GM23338 (cell line): ENCODE measurements around the gene MS4A8. TPM values are rescaled to one million over a fixed set of nuclear protein-coding genes. Genes with fewer than 3 reads are reported as not detected.

Experiments
- ATAC-seq: fragments of 200-7000 bp; cut with Tn5 transposase; 3 replicates; pipeline ENCODE4 v1.9.1; 2020
- DNase-seq: peaks from one replicate; pipeline ENCODE4 v3.0.0-alpha.2; 2015; ENCODE audit warnings: low spot score
- H2AFZ ChIP-seq: fragments of 200-600 bp; sonication (generic); 2 replicates; pipeline ENCODE4 v1.8.0; 2016; ENCODE audit warnings: antibody characterized with exemption, mild to moderate bottlenecking, moderate library complexity
- H3F3A ChIP-seq: fragments of 200-600 bp; sonication (generic); replicated peaks from 2 replicates; pipeline ENCODE4 v1.8.0; 2017; ENCODE audit warnings: antibody characterized with exemption, mixed run types, low read depth
- H3K27ac ChIP-seq: fragments of 200-600 bp; sonication (generic); 2 replicates; pipeline ENCODE4 v1.6.1; 2016; ENCODE audit warnings: low read depth
- H3K27me3 ChIP-seq: fragments of 200-600 bp; sonication (generic); 2 replicates; pipeline ENCODE4 v1.8.0; 2016; ENCODE audit warnings: mild to moderate bottlenecking, mixed run types, moderate library complexity; ENCODE audit not compliant: insufficient read depth
- H3K36me3 ChIP-seq: fragments of 200-600 bp; sonication (generic); 2 replicates; pipeline ENCODE4 v1.8.0; 2016; ENCODE audit warnings: mild to moderate bottlenecking; ENCODE audit not compliant: insufficient read depth
- H3K4me1 ChIP-seq: fragments of 200-600 bp; sonication (generic); 2 replicates; pipeline ENCODE4 v1.8.0; 2016; ENCODE audit warnings: mild to moderate bottlenecking, moderate library complexity; ENCODE audit not compliant: insufficient read depth
- H3K4me2 ChIP-seq: fragments of 200-600 bp; sonication (generic); 2 replicates; pipeline ENCODE4 v1.7.1; 2017; ENCODE audit warnings: mixed run types
- H3K4me3 ChIP-seq: fragments of 200-600 bp; sonication (generic); 2 replicates; pipeline ENCODE4 v1.6.1; 2016; ENCODE audit warnings: mixed run types
- H3K79me2 ChIP-seq: fragments of 200-600 bp; sonication (generic); replicated peaks from 2 replicates; pipeline ENCODE4 v1.8.0; 2017; ENCODE audit warnings: mild to moderate bottlenecking; ENCODE audit not compliant: insufficient read depth
- H3K9me2 ChIP-seq: fragments of 200-600 bp; sonication (generic); 2 replicates; pipeline ENCODE4 v1.8.0; 2017; ENCODE audit not compliant: insufficient read depth
- H4K20me1 ChIP-seq: fragments of 200-600 bp; sonication (generic); replicated peaks from 2 replicates; pipeline ENCODE4 v1.8.0; 2017; ENCODE audit warnings: mild to moderate bottlenecking; ENCODE audit not compliant: insufficient read depth
- H3K27ac Mint-ChIP-seq: 2 replicates; pipeline ENCODE4 v1.8.0; 2020; ENCODE audit warnings: inconsistent platforms, mild to moderate bottlenecking, moderate library complexity, mixed read lengths
- H3K27me3 Mint-ChIP-seq: 3 replicates; pipeline ENCODE4 v1.8.0; 2022; ENCODE audit warnings: low read depth, mild to moderate bottlenecking, moderate library complexity, mixed read lengths, inconsistent platforms; ENCODE audit not compliant: insufficient read depth, poor library complexity
- H3K36me3 Mint-ChIP-seq: 3 replicates; pipeline ENCODE4 v1.8.0; 2021; ENCODE audit warnings: low read depth, mild to moderate bottlenecking, inconsistent platforms, moderate library complexity, mixed read lengths
- H3K4me1 Mint-ChIP-seq: 3 replicates; pipeline ENCODE4 v1.8.0; 2020; ENCODE audit warnings: mild to moderate bottlenecking, inconsistent platforms, mixed read lengths
- H3K4me3 Mint-ChIP-seq: 3 replicates; pipeline ENCODE4 v1.8.0; 2021; ENCODE audit warnings: moderate library complexity, mild to moderate bottlenecking, inconsistent platforms, mixed read lengths
- H3K9me3 Mint-ChIP-seq: 3 replicates; pipeline ENCODE4 v1.8.0; 2020; ENCODE audit warnings: moderate library complexity, mild to moderate bottlenecking, inconsistent platforms, mixed read lengths
- CREB1 ChIP-seq: fragments of 250-450 bp; sonication (Bioruptor Pico); IDR thresholded peaks from 2 replicates; pipeline ENCODE4 v1.5.0; 2020; ENCODE audit warnings: low read depth, mild to moderate bottlenecking, moderate library complexity
- EZH2 ChIP-seq: fragments of 200-600 bp; sonication (generic); IDR thresholded peaks from one replicate; pipeline ENCODE4 v1.8.0; 2017; ENCODE audit warnings: antibody characterized with exemption, mild to moderate bottlenecking, low read depth; ENCODE audit not compliant: unreplicated experiment
- EZH2phosphoT487 ChIP-seq: fragments of 200-600 bp; sonication (generic); IDR thresholded peaks from one replicate; pipeline ENCODE4 v1.8.1; 2018; ENCODE audit warnings: antibody characterized with exemption; ENCODE audit not compliant: unreplicated experiment
- JUNB ChIP-seq: IDR thresholded peaks from one replicate; pipeline ENCODE4 v1.6.1; 2016; ENCODE audit warnings: antibody characterized with exemption; ENCODE audit not compliant: unreplicated experiment
- NANOG ChIP-seq: IDR thresholded peaks from 2 replicates; pipeline ENCODE4 v1.6.1; 2016; ENCODE audit warnings: antibody characterized with exemption, borderline replicate concordance
- POLR2AphosphoS5 ChIP-seq: IDR thresholded peaks from 2 replicates; pipeline ENCODE4 v1.6.1; 2016; ENCODE audit warnings: antibody characterized with exemption, low read depth
- STAT1 ChIP-seq: IDR thresholded peaks from one replicate; pipeline ENCODE4 v1.6.1; 2016; ENCODE audit warnings: antibody characterized with exemption; ENCODE audit not compliant: unreplicated experiment
- ZNF114 ChIP-seq: fragments of 250-450 bp; sonication (Bioruptor Pico); IDR thresholded peaks from 2 replicates; pipeline ENCODE4 v1.5.0; 2020; ENCODE audit warnings: mild to moderate bottlenecking, moderate library complexity
- ZNF331 ChIP-seq: fragments of 250-450 bp; sonication (Bioruptor Pico); IDR thresholded peaks from 2 replicates; pipeline ENCODE4 v1.5.0; 2020; ENCODE audit warnings: low read depth, mild to moderate bottlenecking, moderate library complexity
- polyA plus RNA-seq: library from polyadenylated mRNA; unstranded; fragments of >200 nt; fragmentation: Nextera tagmentation; extraction: Ambion mirVana; gene quantifications from 2 replicates; pipeline ENCODE4 v1.2.1, GENCODE V29; 2016
- total RNA-seq: library from RNA; depleted of rRNA; stranded (reverse); fragments of >200 nt; shearing (Covaris generic); gene quantifications from 2 replicates; pipeline ENCODE4 v1.2.3, GENCODE V29; 2014
- TF ChIP-seq, protein P1 (sequence below): fragments of 250-450 bp; sonication (Bioruptor Pico); IDR thresholded peaks from 2 replicates; pipeline ENCODE4 v1.5.0; 2020; ENCODE audit warnings: mild to moderate bottlenecking, moderate library complexity
- TF ChIP-seq, protein P2 (sequence below), 2 experiments: fragments of 200-600 bp in 1 of 2; sonication (generic) in 1 of 2; conservative IDR thresholded peaks; 2 replicates each; pipeline versions ENCODE4 v1.5.1 to v1.6.1; 2016 to 2017; ENCODE audit warnings: antibody characterized with exemption in 2 of 2, low read depth in 2 of 2, mild to moderate bottlenecking in 2 of 2, moderate library complexity in 1 of 2
- TF ChIP-seq, protein P3 (sequence below): IDR thresholded peaks from one replicate; pipeline ENCODE4 v1.6.1; 2018; ENCODE audit warnings: antibody characterized with exemption; ENCODE audit not compliant: unreplicated experiment
- TF ChIP-seq, protein P4 (sequence below): IDR thresholded peaks from 2 replicates; pipeline ENCODE4 v1.6.1; 2016; ENCODE audit warnings: antibody characterized with exemption

MS4A8 gene
- total and polyA plus RNA-seq, 2 experiments from 2014 or later, result not detected

DNA sequence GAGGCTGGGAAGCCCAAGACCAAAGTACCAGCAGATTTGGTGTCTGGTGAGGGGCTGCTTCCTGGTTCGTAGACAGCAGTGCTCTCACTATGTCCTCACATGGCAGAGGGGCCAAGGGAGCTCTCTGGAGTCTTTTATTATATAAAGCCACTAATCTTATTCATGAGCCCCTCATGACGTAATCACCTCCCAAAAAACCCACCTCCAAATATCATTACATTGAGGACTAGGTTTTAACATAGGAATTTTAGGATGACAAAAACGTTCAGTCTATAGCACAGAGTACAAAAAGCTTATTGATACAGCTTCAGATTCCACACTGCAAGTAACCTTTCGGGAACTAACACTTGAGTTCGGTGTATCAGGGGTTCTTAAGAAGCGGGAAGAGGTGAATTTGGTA lies 21.0 kb downstream of the MS4A8 start:
- Mint-ChIP-seq H3K4me3 (no peak overlapping the region), H3K9me3 (peaks cover 39% of the 10 kb centered on the region), H3K27ac (no peak overlapping the region)

More for the DNA sequence above, 21.0 kb downstream of the MS4A8 start:
- no peaks in the 10 kb centered on the region for H3K4me1 ChIP-seq
- H4K20me1 ChIP-seq, result no peaks in the 10 kb centered on the region
- DNase-seq (no peak), ATAC-seq (no peak)
- H3K4me1 Mint-ChIP-seq, result no peaks in the 10 kb centered on the region
- H3K36me3 ChIP-seq, result no peaks in the 10 kb centered on the region
- no peak overlapping the region for H3K4me3 ChIP-seq
- peaks cover 12% of the 10 kb centered on the region for H3K27me3 Mint-ChIP-seq
- H3K9me2 ChIP-seq, result 0 out of 2 replicates have a peak, but pooled peaks cover 8% of the 10 kb centered on the region
- no peak overlapping the region for H3K4me2 ChIP-seq
- no peaks in the 10 kb centered on the region for H3K79me2 ChIP-seq
- TF ChIP-seq, protein P1, sequence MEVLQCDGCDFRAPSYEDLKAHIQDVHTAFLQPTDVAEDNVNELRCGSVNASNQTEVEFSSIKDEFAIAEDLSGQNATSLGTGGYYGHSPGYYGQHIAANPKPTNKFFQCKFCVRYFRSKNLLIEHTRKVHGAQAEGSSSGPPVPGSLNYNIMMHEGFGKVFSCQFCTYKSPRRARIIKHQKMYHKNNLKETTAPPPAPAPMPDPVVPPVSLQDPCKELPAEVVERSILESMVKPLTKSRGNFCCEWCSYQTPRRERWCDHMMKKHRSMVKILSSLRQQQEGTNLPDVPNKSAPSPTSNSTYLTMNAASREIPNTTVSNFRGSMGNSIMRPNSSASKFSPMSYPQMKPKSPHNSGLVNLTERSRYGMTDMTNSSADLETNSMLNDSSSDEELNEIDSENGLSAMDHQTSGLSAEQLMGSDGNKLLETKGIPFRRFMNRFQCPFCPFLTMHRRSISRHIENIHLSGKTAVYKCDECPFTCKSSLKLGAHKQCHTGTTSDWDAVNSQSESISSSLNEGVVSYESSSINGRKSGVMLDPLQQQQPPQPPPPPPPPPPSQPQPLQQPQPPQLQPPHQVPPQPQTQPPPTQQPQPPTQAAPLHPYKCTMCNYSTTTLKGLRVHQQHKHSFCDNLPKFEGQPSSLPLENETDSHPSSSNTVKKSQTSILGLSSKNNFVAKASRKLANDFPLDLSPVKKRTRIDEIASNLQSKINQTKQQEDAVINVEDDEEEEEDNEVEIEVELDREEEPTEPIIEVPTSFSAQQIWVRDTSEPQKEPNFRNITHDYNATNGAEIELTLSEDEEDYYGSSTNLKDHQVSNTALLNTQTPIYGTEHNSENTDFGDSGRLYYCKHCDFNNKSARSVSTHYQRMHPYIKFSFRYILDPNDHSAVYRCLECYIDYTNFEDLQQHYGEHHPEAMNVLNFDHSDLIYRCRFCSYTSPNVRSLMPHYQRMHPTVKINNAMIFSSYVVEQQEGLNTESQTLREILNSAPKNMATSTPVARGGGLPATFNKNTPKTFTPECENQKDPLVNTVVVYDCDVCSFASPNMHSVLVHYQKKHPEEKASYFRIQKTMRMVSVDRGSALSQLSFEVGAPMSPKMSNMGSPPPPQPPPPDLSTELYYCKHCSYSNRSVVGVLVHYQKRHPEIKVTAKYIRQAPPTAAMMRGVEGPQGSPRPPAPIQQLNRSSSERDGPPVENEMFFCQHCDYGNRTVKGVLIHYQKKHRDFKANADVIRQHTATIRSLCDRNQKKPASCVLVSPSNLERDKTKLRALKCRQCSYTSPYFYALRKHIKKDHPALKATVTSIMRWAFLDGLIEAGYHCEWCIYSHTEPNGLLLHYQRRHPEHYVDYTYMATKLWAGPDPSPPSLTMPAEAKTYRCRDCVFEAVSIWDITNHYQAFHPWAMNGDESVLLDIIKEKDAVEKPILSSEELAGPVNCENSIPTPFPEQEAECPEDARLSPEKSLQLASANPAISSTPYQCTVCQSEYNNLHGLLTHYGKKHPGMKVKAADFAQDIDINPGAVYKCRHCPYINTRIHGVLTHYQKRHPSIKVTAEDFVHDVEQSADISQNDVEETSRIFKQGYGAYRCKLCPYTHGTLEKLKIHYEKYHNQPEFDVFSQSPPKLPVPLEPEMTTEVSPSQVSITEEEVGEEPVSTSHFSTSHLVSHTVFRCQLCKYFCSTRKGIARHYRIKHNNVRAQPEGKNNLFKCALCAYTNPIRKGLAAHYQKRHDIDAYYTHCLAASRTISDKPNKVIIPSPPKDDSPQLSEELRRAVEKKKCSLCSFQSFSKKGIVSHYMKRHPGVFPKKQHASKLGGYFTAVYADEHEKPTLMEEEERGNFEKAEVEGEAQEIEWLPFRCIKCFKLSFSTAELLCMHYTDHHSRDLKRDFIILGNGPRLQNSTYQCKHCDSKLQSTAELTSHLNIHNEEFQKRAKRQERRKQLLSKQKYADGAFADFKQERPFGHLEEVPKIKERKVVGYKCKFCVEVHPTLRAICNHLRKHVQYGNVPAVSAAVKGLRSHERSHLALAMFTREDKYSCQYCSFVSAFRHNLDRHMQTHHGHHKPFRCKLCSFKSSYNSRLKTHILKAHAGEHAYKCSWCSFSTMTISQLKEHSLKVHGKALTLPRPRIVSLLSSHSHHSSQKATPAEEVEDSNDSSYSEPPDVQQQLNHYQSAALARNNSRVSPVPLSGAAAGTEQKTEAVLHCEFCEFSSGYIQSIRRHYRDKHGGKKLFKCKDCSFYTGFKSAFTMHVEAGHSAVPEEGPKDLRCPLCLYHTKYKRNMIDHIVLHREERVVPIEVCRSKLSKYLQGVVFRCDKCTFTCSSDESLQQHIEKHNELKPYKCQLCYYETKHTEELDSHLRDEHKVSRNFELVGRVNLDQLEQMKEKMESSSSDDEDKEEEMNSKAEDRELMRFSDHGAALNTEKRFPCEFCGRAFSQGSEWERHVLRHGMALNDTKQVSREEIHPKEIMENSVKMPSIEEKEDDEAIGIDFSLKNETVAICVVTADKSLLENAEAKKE (CRISPR knock-in tag), result no peak
- TF ChIP-seq, protein P2, sequence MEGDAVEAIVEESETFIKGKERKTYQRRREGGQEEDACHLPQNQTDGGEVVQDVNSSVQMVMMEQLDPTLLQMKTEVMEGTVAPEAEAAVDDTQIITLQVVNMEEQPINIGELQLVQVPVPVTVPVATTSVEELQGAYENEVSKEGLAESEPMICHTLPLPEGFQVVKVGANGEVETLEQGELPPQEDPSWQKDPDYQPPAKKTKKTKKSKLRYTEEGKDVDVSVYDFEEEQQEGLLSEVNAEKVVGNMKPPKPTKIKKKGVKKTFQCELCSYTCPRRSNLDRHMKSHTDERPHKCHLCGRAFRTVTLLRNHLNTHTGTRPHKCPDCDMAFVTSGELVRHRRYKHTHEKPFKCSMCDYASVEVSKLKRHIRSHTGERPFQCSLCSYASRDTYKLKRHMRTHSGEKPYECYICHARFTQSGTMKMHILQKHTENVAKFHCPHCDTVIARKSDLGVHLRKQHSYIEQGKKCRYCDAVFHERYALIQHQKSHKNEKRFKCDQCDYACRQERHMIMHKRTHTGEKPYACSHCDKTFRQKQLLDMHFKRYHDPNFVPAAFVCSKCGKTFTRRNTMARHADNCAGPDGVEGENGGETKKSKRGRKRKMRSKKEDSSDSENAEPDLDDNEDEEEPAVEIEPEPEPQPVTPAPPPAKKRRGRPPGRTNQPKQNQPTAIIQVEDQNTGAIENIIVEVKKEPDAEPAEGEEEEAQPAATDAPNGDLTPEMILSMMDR (conservative IDR thresholded peaks at IDR 0.05; ENCODE audit: low read depth in 2 of 2), result no peak
- TF ChIP-seq POLR2AphosphoS5 (no peak), JUNB (no peak), STAT1 (no peak), CREB1 (CRISPR knock-in tag) (no peak), EZH2phosphoT487 (no peak), EZH2 (no peak), ZNF331 (CRISPR knock-in tag) (no peak), ZNF114 (CRISPR knock-in tag) (no peak), NANOG (no peak)
- TF ChIP-seq, protein P3, sequence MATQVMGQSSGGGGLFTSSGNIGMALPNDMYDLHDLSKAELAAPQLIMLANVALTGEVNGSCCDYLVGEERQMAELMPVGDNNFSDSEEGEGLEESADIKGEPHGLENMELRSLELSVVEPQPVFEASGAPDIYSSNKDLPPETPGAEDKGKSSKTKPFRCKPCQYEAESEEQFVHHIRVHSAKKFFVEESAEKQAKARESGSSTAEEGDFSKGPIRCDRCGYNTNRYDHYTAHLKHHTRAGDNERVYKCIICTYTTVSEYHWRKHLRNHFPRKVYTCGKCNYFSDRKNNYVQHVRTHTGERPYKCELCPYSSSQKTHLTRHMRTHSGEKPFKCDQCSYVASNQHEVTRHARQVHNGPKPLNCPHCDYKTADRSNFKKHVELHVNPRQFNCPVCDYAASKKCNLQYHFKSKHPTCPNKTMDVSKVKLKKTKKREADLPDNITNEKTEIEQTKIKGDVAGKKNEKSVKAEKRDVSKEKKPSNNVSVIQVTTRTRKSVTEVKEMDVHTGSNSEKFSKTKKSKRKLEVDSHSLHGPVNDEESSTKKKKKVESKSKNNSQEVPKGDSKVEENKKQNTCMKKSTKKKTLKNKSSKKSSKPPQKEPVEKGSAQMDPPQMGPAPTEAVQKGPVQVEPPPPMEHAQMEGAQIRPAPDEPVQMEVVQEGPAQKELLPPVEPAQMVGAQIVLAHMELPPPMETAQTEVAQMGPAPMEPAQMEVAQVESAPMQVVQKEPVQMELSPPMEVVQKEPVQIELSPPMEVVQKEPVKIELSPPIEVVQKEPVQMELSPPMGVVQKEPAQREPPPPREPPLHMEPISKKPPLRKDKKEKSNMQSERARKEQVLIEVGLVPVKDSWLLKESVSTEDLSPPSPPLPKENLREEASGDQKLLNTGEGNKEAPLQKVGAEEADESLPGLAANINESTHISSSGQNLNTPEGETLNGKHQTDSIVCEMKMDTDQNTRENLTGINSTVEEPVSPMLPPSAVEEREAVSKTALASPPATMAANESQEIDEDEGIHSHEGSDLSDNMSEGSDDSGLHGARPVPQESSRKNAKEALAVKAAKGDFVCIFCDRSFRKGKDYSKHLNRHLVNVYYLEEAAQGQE, result no peak
- TF ChIP-seq, protein P4, sequence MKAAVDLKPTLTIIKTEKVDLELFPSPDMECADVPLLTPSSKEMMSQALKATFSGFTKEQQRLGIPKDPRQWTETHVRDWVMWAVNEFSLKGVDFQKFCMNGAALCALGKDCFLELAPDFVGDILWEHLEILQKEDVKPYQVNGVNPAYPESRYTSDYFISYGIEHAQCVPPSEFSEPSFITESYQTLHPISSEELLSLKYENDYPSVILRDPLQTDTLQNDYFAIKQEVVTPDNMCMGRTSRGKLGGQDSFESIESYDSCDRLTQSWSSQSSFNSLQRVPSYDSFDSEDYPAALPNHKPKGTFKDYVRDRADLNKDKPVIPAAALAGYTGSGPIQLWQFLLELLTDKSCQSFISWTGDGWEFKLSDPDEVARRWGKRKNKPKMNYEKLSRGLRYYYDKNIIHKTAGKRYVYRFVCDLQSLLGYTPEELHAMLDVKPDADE, result no peak
- peaks cover 13% of the 10 kb centered on the region; the same call in 2 of the 3 replicates for H3K36me3 Mint-ChIP-seq
- no peaks in the 10 kb centered on the region for H3F3A ChIP-seq
- no peak overlapping the region for H3K27ac ChIP-seq
- no peak overlapping the region for H2AFZ ChIP-seq
- H3K27me3 ChIP-seq, result no peaks in the 10 kb centered on the region
